K562 (cell line): Measurements from ENCODE around the gene ARHGAP4. TPM values are rescaled to one million over a fixed set of nuclear protein-coding genes. Genes with fewer than 3 reads are reported as not detected.

ENCODE experiments used
- ARID1B ChIP-seq: fragments of 450-650 bp; IDR thresholded peaks from 2 replicates; pipeline ENCODE4 v1.6.1; 2016; ENCODE audit warnings: antibody characterized with exemption, mild to moderate bottlenecking, inconsistent platforms
- BDP1 ChIP-seq: IDR thresholded peaks from 3 replicates; pipeline ENCODE4 v1.6.1; 2011; ENCODE audit not compliant: insufficient read length, insufficient read depth
- CBX2 ChIP-seq: fragments of 200-600 bp; sonication (generic); IDR thresholded peaks from one replicate; pipeline ENCODE4 v1.6.1; 2012; ENCODE audit warnings: mild to moderate bottlenecking, low read length, inconsistent platforms; ENCODE audit not compliant: insufficient read depth, poor library complexity, severe bottlenecking
- CCNT2 ChIP-seq: IDR thresholded peaks from 2 replicates; pipeline ENCODE4 v1.6.1; 2011; ENCODE audit warnings: borderline replicate concordance, low read depth, mild to moderate bottlenecking, moderate library complexity, mixed read lengths, low read length; ENCODE audit not compliant: insufficient read length; ENCODE audit errors: extremely low read depth
- CHCHD3 ChIP-seq: fragments of 250-450 bp; sonication (Bioruptor Pico); IDR thresholded peaks from 2 replicates; pipeline ENCODE4 v2.1.2; 2022; ENCODE audit warnings: mild to moderate bottlenecking
- DIDO1 ChIP-seq: fragments of 450-650 bp; IDR thresholded peaks from 2 replicates; pipeline ENCODE4 v1.6.1; 2016; ENCODE audit warnings: low read depth, missing biosample characterization, missing genetic modification characterization
- GABPA ChIP-seq: fragments of 200-800 bp; sonication (Bioruptor generic); conservative IDR thresholded peaks from 2 replicates; pipeline ENCODE4 v1.6.1; 2016; ENCODE audit warnings: low read depth, missing genetic modification characterization, missing compliant biosample characterization
- HDAC8 ChIP-seq: fragments of 450-650 bp; IDR thresholded peaks from 2 replicates; pipeline ENCODE4 v1.6.1; 2016; ENCODE audit warnings: mild to moderate bottlenecking, missing genetic modification characterization, moderate library complexity, missing compliant biosample characterization
- HINFP ChIP-seq: fragments of 450-650 bp; conservative IDR thresholded peaks from 2 replicates; pipeline ENCODE4 v1.6.1; 2016; ENCODE audit warnings: missing genetic modification characterization, low read depth, mild to moderate bottlenecking, control low read depth, missing compliant biosample characterization
- KLF16 ChIP-seq: IDR thresholded peaks from 2 replicates; pipeline ENCODE4 v1.6.1; 2016; ENCODE audit warnings: antibody characterized with exemption
- MCM2 ChIP-seq: fragments of 450-650 bp; IDR thresholded peaks from 2 replicates; pipeline ENCODE4 v1.6.1; 2017; ENCODE audit warnings: low read depth, mild to moderate bottlenecking
- MCM5 ChIP-seq: fragments of 450-650 bp; IDR thresholded peaks from 2 replicates; pipeline ENCODE4 v1.6.1; 2016; ENCODE audit warnings: low read depth
- MXI1 ChIP-seq: IDR thresholded peaks from 2 replicates; pipeline ENCODE4 v1.6.1; 2011; ENCODE audit warnings: low read depth, mild to moderate bottlenecking, improper control_type of control experiment, low read length
- NCOA1 ChIP-seq: fragments of 450-650 bp; IDR thresholded peaks from 2 replicates; pipeline ENCODE4 v1.6.1; 2016; ENCODE audit warnings: low read depth
- RAD51 ChIP-seq: fragments of 450-650 bp; IDR thresholded peaks from 2 replicates; pipeline ENCODE4 v1.7.1; 2016; ENCODE audit warnings: low read depth, mild to moderate bottlenecking, borderline replicate concordance
- TBL1XR1 ChIP-seq, 2 experiments: IDR thresholded peaks; 2 replicates each; pipeline ENCODE4 v1.6.1; 2012; ENCODE audit warnings: improper control_type of control experiment in 2 of 2, low read length in 2 of 2, mild to moderate bottlenecking in 1 of 2
- TBP ChIP-seq: optimal IDR thresholded peaks from 2 replicates; pipeline ENCODE3; 2011; ENCODE audit warnings: low read depth, low read length, improper control_type of control experiment
- ZNF134 ChIP-seq: fragments of 250-450 bp; sonication (Bioruptor Pico); conservative IDR thresholded peaks from 2 replicates; pipeline ENCODE4 v1.4.0; 2020
- ZNF3 ChIP-seq: fragments of 250-450 bp; sonication (Bioruptor Pico); IDR thresholded peaks from 2 replicates; pipeline ENCODE4 v1.5.0; 2021; ENCODE audit warnings: mild to moderate bottlenecking, moderate library complexity
- ZNF707 ChIP-seq: fragments of 250-450 bp; sonication (Bioruptor Pico); conservative IDR thresholded peaks from 2 replicates; pipeline ENCODE4 v1.8.0; 2022; ENCODE audit warnings: inconsistent platforms, mild to moderate bottlenecking, moderate library complexity
- polyA plus RNA-seq, 8 experiments: library from polyadenylated mRNA; depleted of rRNA in 4 of 8; stranded (reverse) in 5 of 8; unstranded in 3 of 8; fragments of >200 nt; fragmentation: Nextera tagmentation in 2 of 8; fragmentation: Illumina TruSeq in 1 of 8; extraction: Ambion mirVana in 2 of 8; extraction: Trizol in 1 of 8; gene quantifications; 2 replicates each; pipeline versions ENCODE4 v1.2.1 to v1.2.3, GENCODE V29; 2011 to 2014; ENCODE audit warnings: inconsistent platforms in 1 of 8, missing spikeins in 1 of 8
- total RNA-seq, 7 experiments: library from RNA; depleted of rRNA in 6 of 7; stranded (reverse); fragments of >200 nt in 6 of 7; fragmentation: Illumina TruSeq in 2 of 7; extraction: Trizol in 2 of 7; gene quantifications; 2 replicates each; pipeline versions ENCODE4 v1.2.1 to v1.2.3, GENCODE V29; 2011 to 2021; ENCODE audit warnings: low replicate concordance in 1 of 7
- TF ChIP-seq, protein P1 (sequence below), 2 experiments: fragments of 450-650 bp; IDR thresholded peaks; 2 replicates each; pipeline ENCODE4 v1.6.1; 2016
- TF ChIP-seq, protein P2 (sequence below): fragments of 200-800 bp; sonication (Bioruptor generic); IDR thresholded peaks from 2 replicates; pipeline ENCODE4 v1.6.1; 2017; ENCODE audit warnings: missing genetic modification characterization, missing compliant biosample characterization
- TF ChIP-seq, protein P3 (sequence below): fragments of 450-650 bp; IDR thresholded peaks from 2 replicates; pipeline ENCODE4 v1.6.1; 2016; ENCODE audit warnings: low read depth, mild to moderate bottlenecking, moderate library complexity
- TF ChIP-seq, protein P4 (sequence below): sonication (generic); formaldehyde crosslinking; IDR thresholded peaks from 2 replicates; pipeline ENCODE4 v1.5.0; 2020; ENCODE audit warnings: missing genetic modification reagents

Gene ARHGAP4
- total and polyA plus RNA-seq, 9 of the 15 experiments (the other 6 are each of a cell fraction or from before 2014, with no cell fraction given): 0.30 to 81.8 (median 13.5) TPM

- TF ChIP-seq, protein P1, sequence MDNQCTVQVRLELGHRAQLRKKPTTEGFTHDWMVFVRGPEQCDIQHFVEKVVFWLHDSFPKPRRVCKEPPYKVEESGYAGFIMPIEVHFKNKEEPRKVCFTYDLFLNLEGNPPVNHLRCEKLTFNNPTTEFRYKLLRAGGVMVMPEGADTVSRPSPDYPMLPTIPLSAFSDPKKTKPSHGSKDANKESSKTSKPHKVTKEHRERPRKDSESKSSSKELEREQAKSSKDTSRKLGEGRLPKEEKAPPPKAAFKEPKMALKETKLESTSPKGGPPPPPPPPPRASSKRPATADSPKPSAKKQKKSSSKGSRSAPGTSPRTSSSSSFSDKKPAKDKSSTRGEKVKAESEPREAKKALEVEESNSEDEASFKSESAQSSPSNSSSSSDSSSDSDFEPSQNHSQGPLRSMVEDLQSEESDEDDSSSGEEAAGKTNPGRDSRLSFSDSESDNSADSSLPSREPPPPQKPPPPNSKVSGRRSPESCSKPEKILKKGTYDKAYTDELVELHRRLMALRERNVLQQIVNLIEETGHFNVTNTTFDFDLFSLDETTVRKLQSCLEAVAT (IDR thresholded peaks at IDR 0.05): no peak
- TF ChIP-seq NCOA1 (peak; percentile 100), MXI1 (peak; percentile 96), MCM2 (no peak), CHCHD3 (no peak), HINFP (tag) (no peak), MCM5 (no peak), HDAC8 (tag) (no peak), TBP (no peak), GABPA (tag) (no peak), ZNF707 (no peak), CBX2 (no peak), TBL1XR1 (IDR thresholded peaks at IDR 0.05; ENCODE audit: low read length in 2 of 2) (no peak), ZNF134 (no peak), ZNF3 (CRISPR knock-in tag) (no peak), CCNT2 (no peak), RAD51 (no peak), BDP1 (no peak), KLF16 (no peak), DIDO1 (tag) (no peak), ARID1B (no peak)
- TF ChIP-seq, protein P2, sequence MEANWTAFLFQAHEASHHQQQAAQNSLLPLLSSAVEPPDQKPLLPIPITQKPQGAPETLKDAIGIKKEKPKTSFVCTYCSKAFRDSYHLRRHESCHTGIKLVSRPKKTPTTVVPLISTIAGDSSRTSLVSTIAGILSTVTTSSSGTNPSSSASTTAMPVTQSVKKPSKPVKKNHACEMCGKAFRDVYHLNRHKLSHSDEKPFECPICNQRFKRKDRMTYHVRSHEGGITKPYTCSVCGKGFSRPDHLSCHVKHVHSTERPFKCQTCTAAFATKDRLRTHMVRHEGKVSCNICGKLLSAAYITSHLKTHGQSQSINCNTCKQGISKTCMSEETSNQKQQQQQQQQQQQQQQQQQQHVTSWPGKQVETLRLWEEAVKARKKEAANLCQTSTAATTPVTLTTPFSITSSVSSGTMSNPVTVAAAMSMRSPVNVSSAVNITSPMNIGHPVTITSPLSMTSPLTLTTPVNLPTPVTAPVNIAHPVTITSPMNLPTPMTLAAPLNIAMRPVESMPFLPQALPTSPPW (CRISPR knock-in tag): peak; percentile 64
- TF ChIP-seq, protein P3, sequence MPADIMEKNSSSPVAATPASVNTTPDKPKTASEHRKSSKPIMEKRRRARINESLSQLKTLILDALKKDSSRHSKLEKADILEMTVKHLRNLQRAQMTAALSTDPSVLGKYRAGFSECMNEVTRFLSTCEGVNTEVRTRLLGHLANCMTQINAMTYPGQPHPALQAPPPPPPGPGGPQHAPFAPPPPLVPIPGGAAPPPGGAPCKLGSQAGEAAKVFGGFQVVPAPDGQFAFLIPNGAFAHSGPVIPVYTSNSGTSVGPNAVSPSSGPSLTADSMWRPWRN: no peak
- TF ChIP-seq, protein P4, sequence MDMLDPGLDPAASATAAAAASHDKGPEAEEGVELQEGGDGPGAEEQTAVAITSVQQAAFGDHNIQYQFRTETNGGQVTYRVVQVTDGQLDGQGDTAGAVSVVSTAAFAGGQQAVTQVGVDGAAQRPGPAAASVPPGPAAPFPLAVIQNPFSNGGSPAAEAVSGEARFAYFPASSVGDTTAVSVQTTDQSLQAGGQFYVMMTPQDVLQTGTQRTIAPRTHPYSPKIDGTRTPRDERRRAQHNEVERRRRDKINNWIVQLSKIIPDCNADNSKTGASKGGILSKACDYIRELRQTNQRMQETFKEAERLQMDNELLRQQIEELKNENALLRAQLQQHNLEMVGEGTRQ (CRISPR knock-in tag): peak; percentile 79
These were observed 50.5 kb downstream of the ARHGAP4 start (continued) for GRCh38 chrX:153875391-153876111.
